GM12878 (cell line): ENCODE results near the gene CLIP1. TPM values are rescaled to one million over a fixed set of nuclear protein-coding genes. Genes with fewer than 3 reads are reported as not detected.
"Not testable (repeated sequence)": the region's sequence is repeated elsewhere in the genome, so short reads cannot be mapped to it uniquely, and the experiment has no call there.

Experiments
- ATAC-seq: fragments of 200-7000 bp; cut with Tn5 transposase; 3 replicates; pipeline ENCODE4 v1.9.1; 2020; ENCODE audit warnings: mild to moderate bottlenecking, moderate library complexity
- BruUV-seq: library from RNA; stranded (reverse); fragments of 400-500 nt; replicated peaks from 2 replicates; lab custom pipeline; 2021; lab: Mats Ljungman, UMichigan
- CTCF ChIA-PET: fragments of 300-600 bp; sonication (Branson Sonifier 250); formaldehyde crosslinking; extraction: SDS; loops from one replicate; lab custom pipeline; 2021; ENCODE audit warnings: inconsistent platforms; lab: Yijun Ruan, JAX
- POLR2A ChIA-PET: fragments of 350-600 bp; formaldehyde crosslinking; extraction: SDS; loops from one replicate; lab custom pipeline; 2021; ENCODE audit warnings: inconsistent platforms; lab: Charles Lee
- RAD21 ChIA-PET: fragments of 300-600 bp; sonication (Branson Sonifier 250); formaldehyde crosslinking; loops from one replicate; lab custom pipeline; 2023; ENCODE audit warnings: antibody characterized with exemption; ENCODE audit not compliant: unreplicated experiment; lab: Charles Lee
- SMC1A ChIA-PET: fragments of 300-600 bp; sonication (Branson Sonifier 250); formaldehyde crosslinking; loops from one replicate; lab custom pipeline; 2023; ENCODE audit not compliant: unreplicated experiment, uncharacterized antibody; lab: Charles Lee
- DNase-seq: peaks from one replicate; pipeline ENCODE4 v3.0.0-alpha.2; 2011; ENCODE audit warnings: low read depth, low spot score
- FAIRE-seq: peaks from 3 replicates; lab custom pipeline; 2011; peaks lifted over from hg19 to GRCh38; lab: Jason Lieb, UNC
- H2AFZ ChIP-seq: 2 replicates; pipeline ENCODE4 v1.6.0; 2011; ENCODE audit warnings: low read depth, low read length, control low read depth; ENCODE audit not compliant: control insufficient read depth
- H3K27ac ChIP-seq: 2 replicates; pipeline ENCODE4 v1.5.1; 2011; ENCODE audit warnings: control low read depth; ENCODE audit not compliant: control insufficient read depth, insufficient read depth
- H3K27me3 ChIP-seq, 2 experiments: replicated peaks in 1 of 2; 2 replicates each; pipeline versions ENCODE4 v1.6.0 to v1.6.1; 2011; ENCODE audit warnings: low read length in 1 of 2; ENCODE audit not compliant: control insufficient read depth in 2 of 2, insufficient read depth in 2 of 2
- H3K36me3 ChIP-seq, 2 experiments: 2 replicates each; pipeline ENCODE4 v1.5.1; 2011; ENCODE audit warnings: low read length in 1 of 2; ENCODE audit not compliant: control insufficient read depth in 2 of 2, insufficient read depth in 2 of 2
- H3K4me1 ChIP-seq: 2 replicates; pipeline ENCODE4 v1.6.1; 2011; ENCODE audit warnings: mild to moderate bottlenecking, low read length, moderate library complexity, mixed read lengths; ENCODE audit not compliant: control insufficient read depth, insufficient read depth
- H3K4me2 ChIP-seq: 2 replicates; pipeline ENCODE4 v1.6.0; 2011; ENCODE audit warnings: control low read depth; ENCODE audit not compliant: control insufficient read depth, insufficient read depth
- H3K4me3 ChIP-seq: fragments of 200-600 bp; sonication (generic); 2 replicates; pipeline ENCODE4 v1.5.1; 2016
- H3K79me2 ChIP-seq: 2 replicates; pipeline ENCODE4 v1.6.0; 2011; ENCODE audit warnings: low read length; ENCODE audit not compliant: control insufficient read depth, insufficient read depth
- H3K9ac ChIP-seq: 2 replicates; pipeline ENCODE4 v1.8.0; 2011; ENCODE audit warnings: low read length, control low read depth, mixed read lengths; ENCODE audit not compliant: control insufficient read depth, insufficient read depth
- H3K9me3 ChIP-seq: replicated peaks from 3 replicates; pipeline ENCODE4 v1.5.1; 2011; ENCODE audit warnings: mild to moderate bottlenecking, low read length; ENCODE audit not compliant: control insufficient read depth, insufficient read depth
- H4K20me1 ChIP-seq: 2 replicates; pipeline ENCODE4 v1.6.0; 2011; ENCODE audit not compliant: control insufficient read depth, insufficient read depth
- WGBS: methylation state at CpG from one replicate; pipeline ENCODE4 v1.1.6; 2016; ENCODE audit warnings: low lambda C conversion rate; ENCODE audit not compliant: insufficient replicate concordance, insufficient coverage; ENCODE audit errors: missing lambda C conversion rate; 5-methylcytosine and 5-hydroxymethylcytosine counted together
- in situ Hi-C: fragments of 300-500 bp; cut with MboI; formaldehyde crosslinking; loops from 9 replicates; pipeline ENCODE4 v1.14.3; 2018; ENCODE audit warnings: mixed read lengths
- intact Hi-C: fragments of 100-400 bp; cut with micrococcal nuclease; formaldehyde crosslinking; loops from one replicate; pipeline ENCODE4 v1.14.2; 2022; ENCODE audit not compliant: unreplicated experiment
- polyA plus RNA-seq, 11 experiments: library from polyadenylated mRNA; depleted of rRNA in 4 of 11; unstranded in 6 of 11; stranded (reverse) in 5 of 11; fragments of >200 nt; fragmentation: Nextera tagmentation in 4 of 11; fragmentation: Illumina TruSeq in 1 of 11; extraction: Ambion mirVana in 4 of 11; extraction: Trizol in 1 of 11; gene quantifications; 1 replicate in 1 of 11; 2 replicates in 10 of 11; pipeline versions ENCODE4 v1.2.1 to v1.2.3, GENCODE V29; 2011 to 2016; ENCODE audit warnings: inconsistent platforms in 2 of 11, missing spikeins in 2 of 11, low read depth in 1 of 11
- total RNA-seq, 4 experiments: library from RNA; depleted of rRNA in 3 of 4; stranded (reverse); fragments of >200 nt in 3 of 4; fragmentation: Illumina TruSeq in 1 of 4; extraction: Trizol in 1 of 4; gene quantifications; 2 replicates each; pipeline versions ENCODE4 v1.2.1 to v1.2.3, GENCODE V29; 2013 to 2021

The CLIP1 gene
- total and polyA plus RNA-seq, 10 of the 15 experiments (the other 5 are each of a cell fraction or from before 2014, with no cell fraction given), result 6.0 to 45.4 (median 25.2) TPM

DNA sequence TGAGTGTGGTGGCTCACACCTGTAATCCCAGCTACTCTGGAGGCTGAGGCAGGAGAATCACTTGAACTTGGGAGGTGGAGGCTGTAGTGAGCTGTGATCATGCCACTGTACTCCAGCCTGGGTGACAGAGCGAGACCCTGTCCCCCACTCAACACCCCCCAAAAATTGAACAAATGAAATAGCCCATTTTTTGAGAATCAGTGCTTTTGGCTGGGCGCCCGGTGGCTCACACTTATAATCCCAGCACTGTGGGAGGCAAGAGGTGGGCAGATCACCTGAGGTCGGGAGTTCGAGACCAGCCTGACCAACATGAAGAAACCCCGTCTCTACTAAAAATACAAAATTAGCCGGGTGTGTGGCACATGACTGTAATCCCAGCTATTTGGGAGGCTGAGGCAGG lies 48.1 kb upstream of the CLIP1 start:
- FAIRE-seq, intact Hi-C loops, H3K9me3 ChIP-seq, H2AFZ ChIP-seq, H3K79me2 ChIP-seq, DNase-seq, BruUV-seq, H4K20me1 ChIP-seq, H3K9ac ChIP-seq, in situ Hi-C loops, H3K4me3 ChIP-seq, H3K27me3 ChIP-seq, H3K4me2 ChIP-seq, ATAC-seq, H3K27ac ChIP-seq: not testable (repeated sequence)
- peaks cover 7 to 14% of the 10 kb centered on the region in 2 experiments for H3K36me3 ChIP-seq
- WGBS, result 97% methylated on average over 7 of the region's 7 CpGs
- ChIA-PET CTCF (interaction anchor here (0.7 to 7.6 kb wide), 16 partner anchors 10 to 286 kb away, joined by 3 to 246 read pairs (median 8); no protein-coding TSS in a partner anchor), RAD21 (interaction anchor here (0.9 to 6.3 kb wide), 5 partner anchors 28 to 71 kb away, joined by 3 to 113 read pairs (median 8); partner anchors contain the start of gene CLIP1), SMC1A (interaction anchor here (1.1 to 5.4 kb wide), 6 partner anchors 40 to 152 kb away, joined by 3 to 147 read pairs (median 4); partner anchors contain the start of gene CLIP1), POLR2A (interaction anchor here (0.7 kb wide), 1 partner anchor 15 kb away, joined by 3 read pairs; no protein-coding TSS in a partner anchor)
- H3K4me1 ChIP-seq, result peaks cover 21% of the 10 kb centered on the region

DNA sequence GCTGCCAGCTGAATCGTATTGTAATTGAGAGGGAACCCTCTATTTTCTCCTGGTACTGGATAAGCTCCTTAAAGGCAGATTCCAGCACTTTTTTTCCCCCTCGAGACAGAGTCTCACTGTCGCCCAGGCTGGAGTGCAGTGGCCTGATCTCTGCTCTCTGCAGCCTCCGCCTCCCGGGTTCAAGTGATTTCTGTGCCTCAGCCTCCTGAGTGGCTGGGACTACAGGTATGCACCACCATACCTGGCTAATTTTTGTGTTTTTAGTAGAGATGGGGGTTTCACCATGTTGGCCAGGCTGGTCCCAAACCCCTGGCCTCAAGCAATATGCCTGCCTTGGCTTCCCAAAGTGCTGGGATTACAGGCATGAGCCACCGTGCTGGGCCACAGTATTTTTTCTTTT lies 47.4 kb upstream of the CLIP1 start:
- POLR2A ChIA-PET, BruUV-seq, H3K27me3 ChIP-seq, H3K27ac ChIP-seq, H2AFZ ChIP-seq, H3K9me3 ChIP-seq, in situ Hi-C loops, ATAC-seq, H4K20me1 ChIP-seq, H3K36me3 ChIP-seq, H3K79me2 ChIP-seq, H3K4me3 ChIP-seq, H3K9ac ChIP-seq, DNase-seq, FAIRE-seq, intact Hi-C loops, H3K4me2 ChIP-seq: not testable (repeated sequence)
- SMC1A ChIA-PET, result interaction anchor here (5.4 kb wide), 1 partner anchor 69 kb away, joined by 147 read pairs; no protein-coding TSS in a partner anchor
- peaks cover 14% of the 10 kb centered on the region for H3K4me1 ChIP-seq
- CTCF ChIA-PET, result interaction anchor here (1.0 to 7.6 kb wide), 3 partner anchors 28 to 135 kb away, joined by 3 to 246 read pairs (median 27); no protein-coding TSS in a partner anchor
- RAD21 ChIA-PET, result interaction anchor here (0.9 to 6.3 kb wide), 2 partner anchors 51 to 70 kb away, joined by 3 to 113 read pairs; no protein-coding TSS in a partner anchor
- WGBS, result 82% methylated on average over 6 of the region's 6 CpGs
